Transverse colon (tissue), 4 donors: ENCODE results near the gene NCF4. TPM values are rescaled to one million over a fixed set of nuclear protein-coding genes. Genes with fewer than 3 reads are reported as not detected.
A peak's percentile ranks its signal among the peaks of the same experiment; 100 is the strongest.

Experiments used
- DNase-seq: peaks from one replicate; pipeline ENCODE4 v3.0.0-alpha.2; 2019
- H3K27ac ChIP-seq, 4 donors: fragments of 200-600 bp; sonication (generic); 2 replicates each; pipeline ENCODE4 v1.5.1; 2016 to 2018; ENCODE audit warnings: inconsistent platforms in 4 of 4
- H3K27me3 ChIP-seq: fragments of 200-600 bp; sonication (generic); 2 replicates; pipeline ENCODE4 v1.5.1; 2017; ENCODE audit warnings: inconsistent platforms
- H3K36me3 ChIP-seq, 4 donors: fragments of 200-600 bp; sonication (generic); 2 replicates each; pipeline ENCODE4 v1.5.1; 2017 to 2019; ENCODE audit warnings: inconsistent platforms in 4 of 4
- H3K4me1 ChIP-seq, 4 donors: fragments of 200-600 bp; sonication (generic); 2 replicates each; pipeline ENCODE4 v1.5.1; 2017 to 2020; ENCODE audit warnings: inconsistent platforms in 4 of 4
- H3K4me3 ChIP-seq, 4 donors: fragments of 200-600 bp; sonication (generic); 1 replicate in 1 of 4; 2 replicates in 3 of 4; pipeline versions ENCODE4 v1.5.1 to v1.6.1; 2017 to 2019; ENCODE audit warnings: inconsistent platforms in 4 of 4
- H3K9me3 ChIP-seq, 2 donors: fragments of 200-600 bp; sonication (generic); 2 replicates each; pipeline ENCODE4 v1.5.1; 2017 to 2019; ENCODE audit warnings: inconsistent platforms in 2 of 2
- EP300 ChIP-seq: sonication (generic); formaldehyde crosslinking; IDR thresholded peaks from one replicate; pipeline ENCODE4 v1.6.1; 2017; ENCODE audit warnings: antibody characterized with exemption, low read depth
- POLR2A ChIP-seq: fragments of 450-650 bp; IDR thresholded peaks from one replicate; pipeline ENCODE4 v1.6.1; 2016; ENCODE audit warnings: antibody characterized with exemption, mild to moderate bottlenecking, moderate library complexity
- POLR2AphosphoS5 ChIP-seq, 3 donors: sonication (generic); formaldehyde crosslinking; IDR thresholded peaks; one replicate each; pipeline ENCODE4 v1.6.1; 2016; ENCODE audit warnings: antibody characterized with exemption in 3 of 3
- WGBS, 2 donors: methylation state at CpG; one replicate each; pipeline ENCODE4 v1.1.5; 2018; ENCODE audit warnings: low coverage in 1 of 2; 5-methylcytosine and 5-hydroxymethylcytosine counted together
- in situ Hi-C, 4 donors: fragments of 200-750 bp; cut with MboI; loops; one replicate each; pipeline versions ENCODE4 v1.15.0 to v1.15.1; 2017; ENCODE audit warnings: low sequenced_read_pairs in 3 of 4, low pct_ligation_motif_present in 1 of 4, low pct_unique_long_range_greater_than_20kb in 1 of 4
- intact Hi-C: fragments of 100-400 bp; cut with DNase I; formaldehyde crosslinking; loops from one replicate; pipeline ENCODE4 v1.15.1; 2023; ENCODE audit warnings: low total_unique reads
- total RNA-seq, 4 donors: library from RNA; depleted of rRNA; stranded (reverse); fragments of >200 nt; gene quantifications; one replicate each; pipeline ENCODE4 v1.1.0, GENCODE V29; 2016
- TF ChIP-seq, protein P1 (sequence below), 5 experiments: fragments of 200-600 bp in 3 of 5; fragments of 450-650 bp in 2 of 5; sonication (generic) in 3 of 5; IDR thresholded peaks; 1 replicate in 2 of 5; 2 replicates in 3 of 5; pipeline ENCODE4 v1.5.1; 2016 to 2017; ENCODE audit warnings: antibody characterized with exemption in 5 of 5, inconsistent platforms in 3 of 5, mild to moderate bottlenecking in 2 of 5, moderate library complexity in 1 of 5

NCF4 gene
- total RNA-seq, 4 donors from 2014 or later = 9.4 to 98.7 (median 23.5) TPM

DNA sequence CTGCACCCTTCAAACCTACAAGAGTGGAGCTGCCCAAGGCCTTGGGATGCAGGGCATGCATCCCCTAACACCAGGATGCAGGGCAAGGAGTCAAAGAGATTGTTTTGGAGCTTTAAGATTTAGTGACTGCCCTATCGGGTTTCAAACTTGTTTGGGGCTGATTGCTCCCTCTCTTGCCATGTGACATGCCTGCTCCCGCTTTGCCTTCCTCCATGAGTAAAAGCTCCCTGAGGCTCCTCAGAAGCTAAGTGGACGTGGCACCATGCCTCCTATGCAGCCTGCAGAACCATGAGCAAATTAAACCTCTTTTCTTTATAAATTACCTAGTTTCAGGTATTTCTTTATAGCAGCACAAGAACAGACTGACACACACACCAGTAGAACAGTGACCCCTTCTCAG is 36.8 kb downstream of the NCF4 start:
- in situ Hi-C loops = no loop called here
- Histone ChIP-seq H3K27me3 (peaks cover 6% of the 10 kb centered on the region), H3K4me1 (no peaks in the 10 kb centered on the region), H3K27ac (no peak overlapping the region), H3K9me3 (no peaks in the 10 kb centered on the region), H3K4me3 (no peak overlapping the region), H3K36me3 (no peaks in the 10 kb centered on the region)
- no peak for TF ChIP-seq POLR2AphosphoS5 (IDR thresholded peaks at IDR 0.05)
- TF ChIP-seq EP300 = no peak
- TF ChIP-seq POLR2A = no peak
- TF ChIP-seq, protein P1, sequence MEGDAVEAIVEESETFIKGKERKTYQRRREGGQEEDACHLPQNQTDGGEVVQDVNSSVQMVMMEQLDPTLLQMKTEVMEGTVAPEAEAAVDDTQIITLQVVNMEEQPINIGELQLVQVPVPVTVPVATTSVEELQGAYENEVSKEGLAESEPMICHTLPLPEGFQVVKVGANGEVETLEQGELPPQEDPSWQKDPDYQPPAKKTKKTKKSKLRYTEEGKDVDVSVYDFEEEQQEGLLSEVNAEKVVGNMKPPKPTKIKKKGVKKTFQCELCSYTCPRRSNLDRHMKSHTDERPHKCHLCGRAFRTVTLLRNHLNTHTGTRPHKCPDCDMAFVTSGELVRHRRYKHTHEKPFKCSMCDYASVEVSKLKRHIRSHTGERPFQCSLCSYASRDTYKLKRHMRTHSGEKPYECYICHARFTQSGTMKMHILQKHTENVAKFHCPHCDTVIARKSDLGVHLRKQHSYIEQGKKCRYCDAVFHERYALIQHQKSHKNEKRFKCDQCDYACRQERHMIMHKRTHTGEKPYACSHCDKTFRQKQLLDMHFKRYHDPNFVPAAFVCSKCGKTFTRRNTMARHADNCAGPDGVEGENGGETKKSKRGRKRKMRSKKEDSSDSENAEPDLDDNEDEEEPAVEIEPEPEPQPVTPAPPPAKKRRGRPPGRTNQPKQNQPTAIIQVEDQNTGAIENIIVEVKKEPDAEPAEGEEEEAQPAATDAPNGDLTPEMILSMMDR (IDR thresholded peaks at IDR 0.05) = no peak
- intact Hi-C loops = no loop called here
- DNase-seq = no peak
- 33 to 65% methylated on average over 1 to 3 of the region's 3 CpGs for WGBS, 2 donors

DNA sequence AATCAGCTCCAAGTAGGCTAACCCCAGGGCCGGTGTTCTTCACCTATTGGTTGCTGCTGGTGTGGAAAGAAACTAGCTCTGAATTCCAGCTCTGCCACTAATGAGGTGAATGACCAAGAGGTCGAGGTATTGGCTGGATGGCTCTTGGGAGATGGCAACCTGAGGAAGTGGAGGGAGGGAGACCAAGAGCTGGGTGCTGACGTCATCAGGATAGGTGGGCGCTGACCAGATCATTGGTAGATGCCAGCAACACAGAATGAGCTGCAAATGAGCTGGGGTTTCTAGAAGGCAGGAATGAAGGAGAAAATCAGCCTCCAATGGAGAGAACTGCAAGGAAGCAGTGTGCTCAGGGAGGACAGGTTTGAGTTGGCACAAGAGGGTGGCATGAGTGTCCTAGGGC is 37.9 kb downstream of the NCF4 start:
- in situ Hi-C loops = no loop called here
- no peak for DNase-seq
- Histone ChIP-seq H3K36me3 (no peaks in the 10 kb centered on the region), H3K4me3 (no peak overlapping the region), H3K9me3 (no peaks in the 10 kb centered on the region), H3K27ac (no peak overlapping the region), H3K27me3 (peaks cover 6% of the 10 kb centered on the region), H3K4me1 (no peaks in the 10 kb centered on the region)
- intact Hi-C loops = no loop called here
- TF ChIP-seq POLR2AphosphoS5 (IDR thresholded peaks at IDR 0.05) (no peak), POLR2A (no peak), EP300 (no peak)
- TF ChIP-seq, protein P1 (IDR thresholded peaks at IDR 0.05) = no peak
- 60 to 83% methylated on average over 2 to 4 of the region's 4 CpGs for WGBS, 2 donors

DNA sequence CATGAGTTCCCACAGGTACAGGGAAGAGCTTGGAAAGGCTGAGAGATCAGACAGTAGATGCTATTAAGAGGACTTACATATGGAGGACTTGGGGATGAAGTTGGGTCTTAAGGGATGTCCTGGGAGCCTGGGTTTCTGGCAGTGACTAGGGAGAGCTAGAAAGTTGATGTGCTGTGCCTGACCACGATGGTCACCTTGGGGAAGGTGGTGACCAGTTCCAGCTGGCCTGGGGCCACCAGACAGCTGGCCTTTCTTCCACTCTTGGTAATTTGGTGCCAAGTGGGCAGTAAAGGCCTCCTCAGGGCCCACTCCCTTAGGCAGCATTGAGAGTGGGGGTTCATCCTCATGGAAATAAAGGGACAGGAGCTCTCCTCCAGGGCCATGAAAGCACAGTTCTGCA is 38.7 kb downstream of the NCF4 start:
- 100% methylated on average over 1 of the region's 1 CpG; no CpG with 5 or more reads in 1 of the 2 donors for WGBS, 2 donors
- H3K36me3 ChIP-seq = no peaks in the 10 kb centered on the region
- TF ChIP-seq POLR2A (no peak), POLR2AphosphoS5 (IDR thresholded peaks at IDR 0.05) (no peak), EP300 (no peak)
- TF ChIP-seq, protein P1 (IDR thresholded peaks at IDR 0.05) = no peak
- DNase-seq = no peak
- in situ Hi-C loops = no loop called here
- H3K4me1 ChIP-seq = no peaks in the 10 kb centered on the region
- H3K4me3 ChIP-seq = no peak overlapping the region
- H3K27me3 ChIP-seq = peaks cover 6% of the 10 kb centered on the region
- intact Hi-C loops = no loop called here
- H3K27ac ChIP-seq = no peak overlapping the region
- no peaks in the 10 kb centered on the region for H3K9me3 ChIP-seq

DNA sequence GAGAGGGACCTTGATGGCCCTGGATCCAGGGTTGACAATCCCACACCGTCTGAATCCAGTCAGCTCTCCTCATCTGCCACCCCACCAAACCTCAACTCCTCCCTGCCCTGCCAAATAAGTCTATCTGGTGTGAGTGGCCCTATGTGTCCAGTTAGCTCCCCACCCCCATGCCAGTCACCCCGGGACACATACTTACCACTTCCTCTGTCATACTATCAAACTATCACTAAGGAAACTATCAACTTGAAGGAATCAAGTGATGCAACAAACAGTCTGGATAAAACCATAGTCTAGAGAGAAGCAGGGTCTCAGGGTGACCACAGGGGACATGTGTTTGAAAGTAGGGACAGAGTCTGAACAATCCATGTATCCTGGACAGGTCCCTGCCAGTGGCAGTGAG is 39.4 kb downstream of the NCF4 start:
- no peaks in the 10 kb centered on the region for H3K36me3 ChIP-seq
- peak overlapping the region in 3 of 4 donors; percentile 50 to 62 (median 52) for H3K27ac ChIP-seq
- H3K27me3 ChIP-seq = peaks cover 6% of the 10 kb centered on the region
- in situ Hi-C loops = no loop called here
- TF ChIP-seq POLR2AphosphoS5 (IDR thresholded peaks at IDR 0.05) (no peak), EP300 (no peak), POLR2A (no peak)
- TF ChIP-seq, protein P1 (IDR thresholded peaks at IDR 0.05) = no peak
- no peak overlapping the region for H3K4me3 ChIP-seq
- no peaks in the 10 kb centered on the region for H3K9me3 ChIP-seq
- WGBS, 2 donors = 69% methylated on average over 2 of the region's 2 CpGs; no CpG with 5 or more reads in 1 of the 2 donors
- intact Hi-C loops = no loop called here
- DNase-seq = no peak
- no peaks in the 10 kb centered on the region for H3K4me1 ChIP-seq
